SK-N-SH treated with all-trans-retinoic acid at 6 μM for 48 hours (cell line): ENCODE measurements around the gene KIFAP3.

Experiments used
- ATAC-seq: fragments of 200-7000 bp; cut with Tn5 transposase; 3 replicates; pipeline ENCODE4 v1.9.1; 2020; ENCODE audit warnings: mild to moderate bottlenecking, moderate library complexity
- ARNTL ChIP-seq: fragments of 450-650 bp; formaldehyde crosslinking; IDR thresholded peaks from 2 replicates; pipeline ENCODE4 v1.5.0; 2020; ENCODE audit warnings: low read depth, mild to moderate bottlenecking, moderate library complexity, borderline replicate concordance
- BACH2 ChIP-seq: fragments of 250-450 bp; sonication (Bioruptor Pico); IDR thresholded peaks from 2 replicates; pipeline ENCODE4 v1.9.0; 2021; ENCODE audit warnings: mild to moderate bottlenecking, borderline replicate concordance
- CSDC2 ChIP-seq: fragments of 250-450 bp; sonication (Bioruptor Pico); IDR thresholded peaks from 2 replicates; pipeline ENCODE4 v1.5.0; 2020; ENCODE audit warnings: mild to moderate bottlenecking, moderate library complexity
- ESRRG ChIP-seq: fragments of 250-450 bp; sonication (Bioruptor Pico); IDR thresholded peaks from 2 replicates; pipeline ENCODE4 v1.6.1; 2021; ENCODE audit warnings: mild to moderate bottlenecking
- GLIS3 ChIP-seq: fragments of 250-450 bp; sonication (Bioruptor Pico); IDR thresholded peaks from 2 replicates; pipeline ENCODE4 v1.5.0; 2020; ENCODE audit warnings: mild to moderate bottlenecking, moderate library complexity
- ISL1 ChIP-seq: fragments of 250-450 bp; sonication (Bioruptor Pico); IDR thresholded peaks from 2 replicates; pipeline ENCODE4 v2.1.2; 2022; ENCODE audit warnings: mild to moderate bottlenecking, moderate library complexity
- OSR1 ChIP-seq: fragments of 250-450 bp; sonication (Bioruptor Pico); IDR thresholded peaks from 2 replicates; pipeline ENCODE4 v1.8.0; 2022; ENCODE audit warnings: moderate library complexity, mild to moderate bottlenecking, inconsistent platforms
- PPARA ChIP-seq: fragments of 250-450 bp; sonication (Bioruptor Pico); IDR thresholded peaks from 2 replicates; pipeline ENCODE4 v1.5.0; 2020; ENCODE audit warnings: mild to moderate bottlenecking, borderline replicate concordance
- RARB ChIP-seq: fragments of 250-450 bp; sonication (Bioruptor Pico); IDR thresholded peaks from 2 replicates; pipeline ENCODE4 v1.8.0; 2021; ENCODE audit warnings: mild to moderate bottlenecking, moderate library complexity
- SNAI2 ChIP-seq: fragments of 250-450 bp; sonication (Bioruptor Pico); IDR thresholded peaks from 2 replicates; pipeline ENCODE4 v1.5.0; 2020; ENCODE audit warnings: mild to moderate bottlenecking, moderate library complexity
- TCF4 ChIP-seq: fragments of 250-450 bp; sonication (Bioruptor Pico); IDR thresholded peaks from 2 replicates; pipeline ENCODE4 v1.8.0; 2021; ENCODE audit warnings: mild to moderate bottlenecking, moderate library complexity, borderline replicate concordance
- ZC3H10 ChIP-seq: fragments of 250-450 bp; sonication (Bioruptor Pico); IDR thresholded peaks from 2 replicates; pipeline ENCODE4 v1.5.1; 2021; ENCODE audit warnings: mild to moderate bottlenecking, moderate library complexity
- ZFP3 ChIP-seq: fragments of 250-450 bp; sonication (Bioruptor Pico); IDR thresholded peaks from 2 replicates; pipeline ENCODE4 v1.5.0; 2020; ENCODE audit warnings: mild to moderate bottlenecking, moderate library complexity
- ZFP30 ChIP-seq: fragments of 450-650 bp; formaldehyde crosslinking; IDR thresholded peaks from 2 replicates; pipeline ENCODE4 v1.5.0; 2022; ENCODE audit warnings: mild to moderate bottlenecking, moderate library complexity
- ZNF565 ChIP-seq: fragments of 450-650 bp; formaldehyde crosslinking; conservative IDR thresholded peaks from 2 replicates; pipeline ENCODE4 v1.5.0; 2020; ENCODE audit warnings: low read depth, mild to moderate bottlenecking, moderate library complexity
- ZNF70 ChIP-seq: fragments of 450-650 bp; formaldehyde crosslinking; IDR thresholded peaks from 2 replicates; pipeline ENCODE4 v1.5.0; 2020; ENCODE audit warnings: mild to moderate bottlenecking, moderate library complexity
- TF ChIP-seq, protein P1 (sequence below): fragments of 250-450 bp; sonication (Bioruptor Pico); IDR thresholded peaks from 2 replicates; pipeline ENCODE4 v1.8.0; 2021; ENCODE audit warnings: low read depth, mild to moderate bottlenecking, moderate library complexity, borderline replicate concordance
- TF ChIP-seq, protein P2 (sequence below): fragments of 250-450 bp; sonication (Bioruptor Pico); IDR thresholded peaks from 2 replicates; pipeline ENCODE4 v1.5.1; 2021; ENCODE audit warnings: mild to moderate bottlenecking, moderate library complexity
- TF ChIP-seq, protein P3 (sequence below): fragments of 250-450 bp; sonication (Bioruptor Pico); IDR thresholded peaks from 2 replicates; pipeline ENCODE4 v1.8.0; 2020; ENCODE audit warnings: mild to moderate bottlenecking, moderate library complexity, borderline replicate concordance
- TF ChIP-seq, protein P4 (sequence below): fragments of 250-450 bp; sonication (Bioruptor Pico); IDR thresholded peaks from 2 replicates; pipeline ENCODE4 v1.5.0; 2020; ENCODE audit warnings: mild to moderate bottlenecking, moderate library complexity

KIFAP3 gene

DNA sequence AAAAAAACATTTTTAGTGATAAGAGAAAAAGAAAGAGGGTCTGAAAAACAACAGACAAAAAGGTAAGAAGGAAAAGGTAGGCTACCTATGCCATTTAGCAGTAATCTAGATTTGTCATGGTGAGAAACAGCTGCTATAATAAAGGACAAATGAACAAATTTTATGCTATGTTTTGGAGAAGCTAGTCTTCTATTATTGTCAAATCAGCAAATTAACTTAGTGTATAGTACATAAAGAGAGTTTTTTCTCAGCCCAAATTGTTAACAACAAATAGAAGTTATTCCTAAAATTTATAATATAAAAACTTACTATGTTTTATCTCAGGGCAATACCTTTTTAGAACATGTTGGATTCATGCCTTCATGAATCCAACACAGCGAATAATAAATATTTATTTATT lies 88.7 kb downstream of the KIFAP3 start:
- TF ChIP-seq, protein P1, sequence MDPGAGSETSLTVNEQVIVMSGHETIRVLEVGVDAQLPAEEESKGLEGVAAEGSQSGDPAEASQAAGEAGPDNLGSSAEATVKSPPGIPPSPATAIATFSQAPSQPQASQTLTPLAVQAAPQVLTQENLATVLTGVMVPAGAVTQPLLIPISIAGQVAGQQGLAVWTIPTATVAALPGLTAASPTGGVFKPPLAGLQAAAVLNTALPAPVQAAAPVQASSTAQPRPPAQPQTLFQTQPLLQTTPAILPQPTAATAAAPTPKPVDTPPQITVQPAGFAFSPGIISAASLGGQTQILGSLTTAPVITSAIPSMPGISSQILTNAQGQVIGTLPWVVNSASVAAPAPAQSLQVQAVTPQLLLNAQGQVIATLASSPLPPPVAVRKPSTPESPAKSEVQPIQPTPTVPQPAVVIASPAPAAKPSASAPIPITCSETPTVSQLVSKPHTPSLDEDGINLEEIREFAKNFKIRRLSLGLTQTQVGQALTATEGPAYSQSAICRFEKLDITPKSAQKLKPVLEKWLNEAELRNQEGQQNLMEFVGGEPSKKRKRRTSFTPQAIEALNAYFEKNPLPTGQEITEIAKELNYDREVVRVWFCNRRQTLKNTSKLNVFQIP (CRISPR knock-in tag): no peak
- TF ChIP-seq ZNF565 (CRISPR knock-in tag): no peak
- ATAC-seq: no peak

DNA sequence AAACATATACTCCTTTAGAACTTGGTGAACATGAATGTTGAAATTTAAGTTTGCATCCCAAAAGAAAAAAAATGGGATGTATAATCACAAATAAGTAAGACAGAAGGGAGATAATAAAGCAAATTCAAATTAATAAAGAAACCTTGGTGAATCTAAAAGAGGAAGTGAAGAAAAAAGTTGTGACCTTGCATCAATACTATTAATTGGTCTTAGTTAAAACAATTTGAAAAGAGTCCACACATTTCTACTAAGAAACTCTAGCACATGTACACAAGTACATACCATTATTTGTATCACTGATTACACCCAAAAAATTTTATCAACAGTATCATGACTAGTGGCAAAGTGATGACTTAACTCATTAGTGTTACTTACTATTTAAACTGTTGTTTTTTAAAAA lies 100.4 kb downstream of the KIFAP3 start:
- ATAC-seq: no peak
- no peak for TF ChIP-seq GLIS3 (CRISPR knock-in tag)
- TF ChIP-seq ARNTL (CRISPR knock-in tag): no peak
- no peak for TF ChIP-seq ZNF565 (CRISPR knock-in tag)
- TF ChIP-seq, protein P2, sequence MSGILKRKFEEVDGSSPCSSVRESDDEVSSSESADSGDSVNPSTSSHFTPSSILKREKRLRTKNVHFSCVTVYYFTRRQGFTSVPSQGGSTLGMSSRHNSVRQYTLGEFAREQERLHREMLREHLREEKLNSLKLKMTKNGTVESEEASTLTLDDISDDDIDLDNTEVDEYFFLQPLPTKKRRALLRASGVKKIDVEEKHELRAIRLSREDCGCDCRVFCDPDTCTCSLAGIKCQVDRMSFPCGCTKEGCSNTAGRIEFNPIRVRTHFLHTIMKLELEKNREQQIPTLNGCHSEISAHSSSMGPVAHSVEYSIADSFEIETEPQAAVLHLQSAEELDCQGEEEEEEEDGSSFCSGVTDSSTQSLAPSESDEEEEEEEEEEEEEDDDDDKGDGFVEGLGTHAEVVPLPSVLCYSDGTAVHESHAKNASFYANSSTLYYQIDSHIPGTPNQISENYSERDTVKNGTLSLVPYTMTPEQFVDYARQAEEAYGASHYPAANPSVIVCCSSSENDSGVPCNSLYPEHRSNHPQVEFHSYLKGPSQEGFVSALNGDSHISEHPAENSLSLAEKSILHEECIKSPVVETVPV: no peak
- no peak for TF ChIP-seq SNAI2 (CRISPR knock-in tag)
- no peak for TF ChIP-seq ZC3H10 (CRISPR knock-in tag)
- no peak for TF ChIP-seq CSDC2 (CRISPR knock-in tag)
- TF ChIP-seq OSR1: no peak
- no peak for TF ChIP-seq ZFP30 (CRISPR knock-in tag)
- TF ChIP-seq, protein P1 (CRISPR knock-in tag): no peak
- no peak for TF ChIP-seq ESRRG
- TF ChIP-seq ZNF70 (CRISPR knock-in tag): no peak
- no peak for TF ChIP-seq BACH2 (CRISPR knock-in tag)

DNA sequence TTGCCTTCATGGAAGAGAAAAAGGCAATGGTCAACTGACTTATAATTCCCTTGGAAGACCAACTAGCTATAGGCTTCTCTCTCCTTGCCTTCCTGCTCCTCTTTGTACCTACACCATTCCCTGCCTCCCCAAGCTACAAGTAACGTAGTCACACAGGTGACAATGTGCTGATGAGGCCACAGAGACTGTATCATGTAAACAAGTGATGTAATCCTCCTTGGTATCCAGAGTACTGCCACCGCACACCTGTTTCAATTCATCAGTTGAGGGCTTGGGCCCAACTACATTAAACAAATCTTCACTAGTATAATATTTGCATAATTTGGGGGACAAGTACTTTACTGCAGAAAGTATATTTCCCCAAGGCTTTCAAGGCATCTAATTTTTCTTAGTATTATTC lies 104.4 kb downstream of the KIFAP3 start:
- ATAC-seq: no peak
- TF ChIP-seq ZFP30 (CRISPR knock-in tag) (no peak), RARB (CRISPR knock-in tag) (no peak), ZNF565 (CRISPR knock-in tag) (no peak), OSR1 (no peak), ARNTL (CRISPR knock-in tag) (no peak), GLIS3 (CRISPR knock-in tag) (no peak), ZFP3 (no peak), CSDC2 (CRISPR knock-in tag) (no peak), ZNF70 (CRISPR knock-in tag) (no peak)
- TF ChIP-seq, protein P2: no peak
- TF ChIP-seq, protein P3, sequence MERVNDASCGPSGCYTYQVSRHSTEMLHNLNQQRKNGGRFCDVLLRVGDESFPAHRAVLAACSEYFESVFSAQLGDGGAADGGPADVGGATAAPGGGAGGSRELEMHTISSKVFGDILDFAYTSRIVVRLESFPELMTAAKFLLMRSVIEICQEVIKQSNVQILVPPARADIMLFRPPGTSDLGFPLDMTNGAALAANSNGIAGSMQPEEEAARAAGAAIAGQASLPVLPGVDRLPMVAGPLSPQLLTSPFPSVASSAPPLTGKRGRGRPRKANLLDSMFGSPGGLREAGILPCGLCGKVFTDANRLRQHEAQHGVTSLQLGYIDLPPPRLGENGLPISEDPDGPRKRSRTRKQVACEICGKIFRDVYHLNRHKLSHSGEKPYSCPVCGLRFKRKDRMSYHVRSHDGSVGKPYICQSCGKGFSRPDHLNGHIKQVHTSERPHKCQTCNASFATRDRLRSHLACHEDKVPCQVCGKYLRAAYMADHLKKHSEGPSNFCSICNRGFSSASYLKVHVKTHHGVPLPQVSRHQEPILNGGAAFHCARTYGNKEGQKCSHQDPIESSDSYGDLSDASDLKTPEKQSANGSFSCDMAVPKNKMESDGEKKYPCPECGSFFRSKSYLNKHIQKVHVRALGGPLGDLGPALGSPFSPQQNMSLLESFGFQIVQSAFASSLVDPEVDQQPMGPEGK (CRISPR knock-in tag): no peak

DNA sequence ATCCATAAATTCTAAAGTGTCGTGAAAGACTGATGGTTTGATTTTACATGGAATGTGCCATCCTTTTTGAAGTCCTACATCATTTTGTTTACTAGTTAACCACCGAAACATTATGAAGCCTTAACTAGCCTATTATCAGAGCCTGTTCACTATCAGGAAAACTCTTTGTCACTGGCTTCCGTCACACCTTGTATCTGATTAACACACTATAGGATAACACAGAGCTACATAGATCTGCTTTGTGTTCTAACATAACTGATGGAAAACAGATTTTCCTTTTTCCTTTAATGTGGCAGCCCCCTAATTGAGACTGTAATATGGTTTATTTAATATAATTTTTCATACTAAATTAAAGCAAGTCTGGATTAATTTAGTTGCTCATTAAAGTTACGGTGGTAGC lies 106.3 kb downstream of the KIFAP3 start:
- no peak for ATAC-seq
- TF ChIP-seq, protein P1 (CRISPR knock-in tag): no peak
- no peak for TF ChIP-seq ZFP30 (CRISPR knock-in tag)
- TF ChIP-seq GLIS3 (CRISPR knock-in tag): no peak
- no peak for TF ChIP-seq ZC3H10 (CRISPR knock-in tag)
- TF ChIP-seq TCF4 (CRISPR knock-in tag): no peak
- no peak for TF ChIP-seq ISL1 (CRISPR knock-in tag)
- TF ChIP-seq ARNTL (CRISPR knock-in tag): no peak
- no peak for TF ChIP-seq RARB (CRISPR knock-in tag)
- TF ChIP-seq, protein P3 (CRISPR knock-in tag): no peak
- TF ChIP-seq, protein P4, sequence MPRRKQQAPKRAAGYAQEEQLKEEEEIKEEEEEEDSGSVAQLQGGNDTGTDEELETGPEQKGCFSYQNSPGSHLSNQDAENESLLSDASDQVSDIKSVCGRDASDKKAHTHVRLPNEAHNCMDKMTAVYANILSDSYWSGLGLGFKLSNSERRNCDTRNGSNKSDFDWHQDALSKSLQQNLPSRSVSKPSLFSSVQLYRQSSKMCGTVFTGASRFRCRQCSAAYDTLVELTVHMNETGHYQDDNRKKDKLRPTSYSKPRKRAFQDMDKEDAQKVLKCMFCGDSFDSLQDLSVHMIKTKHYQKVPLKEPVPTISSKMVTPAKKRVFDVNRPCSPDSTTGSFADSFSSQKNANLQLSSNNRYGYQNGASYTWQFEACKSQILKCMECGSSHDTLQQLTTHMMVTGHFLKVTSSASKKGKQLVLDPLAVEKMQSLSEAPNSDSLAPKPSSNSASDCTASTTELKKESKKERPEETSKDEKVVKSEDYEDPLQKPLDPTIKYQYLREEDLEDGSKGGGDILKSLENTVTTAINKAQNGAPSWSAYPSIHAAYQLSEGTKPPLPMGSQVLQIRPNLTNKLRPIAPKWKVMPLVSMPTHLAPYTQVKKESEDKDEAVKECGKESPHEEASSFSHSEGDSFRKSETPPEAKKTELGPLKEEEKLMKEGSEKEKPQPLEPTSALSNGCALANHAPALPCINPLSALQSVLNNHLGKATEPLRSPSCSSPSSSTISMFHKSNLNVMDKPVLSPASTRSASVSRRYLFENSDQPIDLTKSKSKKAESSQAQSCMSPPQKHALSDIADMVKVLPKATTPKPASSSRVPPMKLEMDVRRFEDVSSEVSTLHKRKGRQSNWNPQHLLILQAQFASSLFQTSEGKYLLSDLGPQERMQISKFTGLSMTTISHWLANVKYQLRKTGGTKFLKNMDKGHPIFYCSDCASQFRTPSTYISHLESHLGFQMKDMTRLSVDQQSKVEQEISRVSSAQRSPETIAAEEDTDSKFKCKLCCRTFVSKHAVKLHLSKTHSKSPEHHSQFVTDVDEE (CRISPR knock-in tag): no peak
- no peak for TF ChIP-seq ZNF70 (CRISPR knock-in tag)
- no peak for TF ChIP-seq ZNF565 (CRISPR knock-in tag)
- no peak for TF ChIP-seq PPARA (CRISPR knock-in tag)
